ENCODE measurements around the gene TOE1.
"Not testable (repeated sequence)": the region's sequence is repeated elsewhere in the genome, so short reads cannot be mapped to it uniquely, and the experiment has no call there.

Gene TOE1

DNA sequence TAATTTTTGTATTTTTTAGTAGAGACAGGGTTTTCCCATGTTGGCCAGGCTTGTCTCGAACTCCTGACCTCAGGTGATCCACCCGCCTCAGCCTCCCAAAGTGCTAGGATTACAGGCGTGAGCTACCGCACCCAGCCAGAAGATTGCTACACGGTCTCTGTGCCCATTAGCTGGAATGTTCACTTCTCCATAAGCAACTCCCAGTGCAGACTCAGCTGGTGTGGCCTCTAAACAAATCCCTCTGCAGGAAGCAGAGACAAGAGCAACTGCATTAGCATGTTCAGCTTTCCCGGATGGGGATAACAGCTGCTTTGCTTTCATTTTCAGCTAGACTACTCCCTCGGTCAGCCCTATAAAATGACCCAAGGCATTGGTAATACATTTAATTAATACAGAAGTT is 21.0 kb downstream of the TOE1 start:
- DNase-seq = not testable (repeated sequence)

- DNase-seq = no peak
Measured at GRCh38 chr1:45364294-45364693, 24.3 kb downstream of the TOE1 start.

- no peak for DNase-seq
Measured at GRCh38 chr1:45365051-45365450, 25.1 kb downstream of the TOE1 start.

GRCh38 chr1:45370575-45370974 is 30.6 kb downstream of the TOE1 start:
- no peak for DNase-seq

GRCh38 chr1:45373573-45373972 is 33.6 kb downstream of the TOE1 start:
- no peak for DNase-seq

- no peak for DNase-seq
Measured at GRCh38 chr1:45375104-45376090, 35.4 kb downstream of the TOE1 start.

GRCh38 chr1:45378184-45378583 is 38.2 kb downstream of the TOE1 start:
- no peak for DNase-seq

DNA sequence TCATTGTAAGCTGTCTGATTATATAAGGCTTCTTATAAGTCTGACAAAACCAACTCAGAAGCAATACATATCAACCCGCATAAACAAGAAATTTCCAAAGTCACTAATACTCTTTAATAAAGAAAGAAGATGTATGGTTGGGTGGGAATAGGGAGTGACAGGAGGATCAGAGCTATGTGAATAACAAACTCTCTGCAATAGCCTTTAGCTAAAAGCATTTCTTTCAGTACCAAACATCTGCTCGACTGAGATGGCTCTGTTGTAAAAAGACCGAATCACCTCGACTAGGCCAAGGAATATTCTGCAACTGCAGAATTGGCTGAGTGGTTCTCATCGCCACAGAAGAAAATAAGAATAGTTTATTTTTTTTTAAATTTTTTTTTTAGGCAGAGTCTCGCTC is 39.6 kb downstream of the TOE1 start:
- no peak for DNase-seq

- DNase-seq = no peak
Measured at GRCh38 chr1:45380125-45380524, 40.2 kb downstream of the TOE1 start.

- no peak for DNase-seq
Measured at GRCh38 chr1:45380730-45381129, 40.8 kb downstream of the TOE1 start.

- DNase-seq = no peak
Measured at GRCh38 chr1:45381243-45381642, 41.3 kb downstream of the TOE1 start.

- DNase-seq = no peak
Measured at GRCh38 chr1:45383191-45383590, 43.2 kb downstream of the TOE1 start.

DNA sequence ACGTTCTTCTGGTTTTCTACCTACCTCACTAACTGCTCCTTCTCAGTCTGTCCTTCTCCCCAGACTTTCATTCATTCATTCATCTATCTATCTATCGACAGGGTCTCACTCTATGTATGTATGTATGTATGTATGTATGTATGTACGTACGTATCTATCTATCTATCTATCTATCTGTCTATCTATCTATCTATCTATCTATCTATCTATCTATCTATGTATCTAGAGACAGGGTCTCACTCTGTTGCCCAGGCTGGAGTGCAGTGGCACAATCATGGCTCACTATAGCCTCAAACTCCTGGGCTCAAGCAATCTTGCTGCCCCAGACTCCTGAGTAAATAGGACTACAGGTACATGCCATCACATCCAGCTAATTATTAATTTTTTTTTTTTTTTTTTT is 44.2 kb downstream of the TOE1 start:
- not testable (repeated sequence) for DNase-seq

- DNase-seq = no peak
Measured at GRCh38 chr1:45385302-45385701, 45.3 kb downstream of the TOE1 start.

DNA sequence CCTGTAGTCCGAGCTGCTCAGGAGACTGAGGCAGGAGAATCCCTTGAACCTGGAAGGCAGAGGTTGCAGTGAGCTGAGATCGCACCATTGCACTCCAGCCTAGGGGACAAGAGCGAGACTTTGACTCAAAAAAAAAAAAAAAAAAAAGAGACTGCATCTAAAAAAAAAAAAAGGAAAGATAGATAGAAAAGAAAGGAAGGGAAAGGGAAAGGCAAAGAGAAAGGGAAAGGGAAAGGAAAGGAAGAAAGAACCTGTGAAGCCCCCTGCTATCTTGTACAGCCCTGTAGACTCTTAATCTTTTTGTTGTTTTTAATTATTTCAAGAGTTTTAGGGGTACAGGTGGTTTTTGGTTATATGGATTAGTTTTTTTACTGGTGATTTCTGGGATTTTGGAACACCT is 46.2 kb downstream of the TOE1 start:
- no peak for DNase-seq
